Dedifferentiated amniotic fluid mesenchymal stem cell (primary cell): ENCODE results near the gene EEF2KMT.
A peak's percentile ranks its signal among the peaks of the same experiment; 100 is the strongest.

Experiments used
- DNase-seq: peaks from one replicate; pipeline ENCODE4 v3.0.0-alpha.2; 2016; ENCODE audit errors: extremely low spot score

Gene EEF2KMT

DNA sequence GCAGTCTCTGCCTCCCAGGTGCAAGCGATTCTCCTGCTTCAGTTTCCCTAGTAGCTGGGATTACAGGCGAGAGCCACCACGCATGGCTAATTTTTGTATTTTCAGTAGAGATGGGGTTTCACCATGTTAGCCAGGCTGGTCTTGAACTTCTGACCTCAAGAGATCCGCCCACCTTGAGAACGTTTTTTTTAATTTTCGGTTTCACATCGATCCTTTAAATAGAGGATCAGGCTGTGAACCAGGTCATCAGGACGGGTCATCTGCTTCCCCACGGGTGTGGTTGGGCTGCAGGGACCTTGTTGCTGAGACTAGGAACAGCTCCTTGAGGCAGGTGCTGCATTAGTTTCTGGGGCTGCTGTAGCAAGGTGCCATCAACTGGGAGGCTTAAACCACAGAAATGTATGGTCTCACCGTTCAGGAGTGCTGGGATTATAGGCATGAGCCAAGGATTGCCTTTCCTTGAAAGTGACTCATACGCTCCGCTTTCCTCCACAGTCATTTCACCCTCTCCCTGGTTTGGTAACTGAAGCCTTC is 55.9 kb downstream of the EEF2KMT start:
- peak; percentile 17 for DNase-seq

DNA sequence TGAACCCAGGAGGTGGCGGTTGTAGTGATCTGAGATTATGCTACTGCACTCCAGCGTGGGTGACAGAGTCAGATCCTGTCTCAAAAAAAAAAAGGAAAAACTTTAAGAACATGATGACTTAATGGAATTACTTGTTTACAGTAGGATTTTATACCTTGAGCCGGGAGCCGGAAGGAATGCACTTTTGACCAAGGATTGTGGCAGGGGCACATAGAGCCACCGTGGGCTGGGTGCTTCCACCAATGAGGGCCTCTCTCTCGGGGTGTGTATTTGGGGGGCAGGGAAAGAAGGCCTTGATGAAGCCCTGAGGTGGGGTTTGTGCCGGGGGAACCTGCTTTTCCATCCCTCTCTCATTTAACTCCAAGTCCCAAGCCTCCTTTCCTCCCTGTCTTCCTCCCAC is 57.1 kb downstream of the EEF2KMT start:
- no peak for DNase-seq

- no peak for DNase-seq
These were observed 61.1 kb downstream of the EEF2KMT start for GRCh38 chr16:5036228-5037156.

DNA sequence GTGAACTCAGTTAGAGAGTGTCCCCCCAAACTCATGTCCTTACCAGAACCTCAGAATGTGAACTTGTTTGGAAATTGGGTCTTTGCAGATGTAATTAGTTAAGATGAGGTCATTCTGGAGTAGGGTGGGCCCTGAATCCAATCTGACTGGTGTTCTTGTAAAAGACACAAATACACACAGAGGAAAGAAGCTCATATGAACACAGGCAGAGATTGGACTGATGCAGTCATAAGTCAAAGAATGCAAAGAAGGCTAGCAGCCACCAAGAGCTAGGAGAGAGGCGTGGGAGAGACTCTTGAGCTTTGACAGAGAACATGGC is 61.7 kb downstream of the EEF2KMT start:
- no peak for DNase-seq
